ENCODE results near the gene WBP1. TPM values are rescaled to one million over a fixed set of nuclear protein-coding genes. Genes with fewer than 3 reads are reported as not detected.

The WBP1 gene
- total RNA-seq, 4 donors from 2014 or later: 10.7 to 17.5 (median 16.5) TPM

GRCh38 chr2:74430502-74430901, 27.7 kb upstream of the WBP1 start:
- TF ChIP-seq CTCF (IDR thresholded peaks at IDR 0.05 in 4 of 5, conservative IDR thresholded peaks at IDR 0.05 in 1 of 5) (no peak), POLR2A (IDR thresholded peaks at IDR 0.05) (no peak)
- DNase-seq (no peak), ATAC-seq (no peak)
- Histone ChIP-seq H3K4me1 (no peaks in the 10 kb centered on the region), H3K27me3 (no peaks in the 10 kb centered on the region), H3K9me3 (no peaks in the 10 kb centered on the region), H3K4me3 (no peak overlapping the region), H3K27ac (no peak overlapping the region), H3K36me3 (peaks cover 0 to 17% of the 10 kb centered on the region in 2 donors)
- in situ Hi-C loops (cut with MboI; ENCODE audit: low sequenced_read_pairs in 4 of 4): no loop called here
- intact Hi-C loops (cut with DNase I; ENCODE audit: low total_unique reads): no loop called here

GRCh38 chr2:74436111-74436805, 22.0 kb upstream of the WBP1 start:
- no peak for ATAC-seq
- H3K36me3 ChIP-seq: no peaks in the 10 kb centered on the region

GRCh38 chr2:74436848-74437695, 21.2 kb upstream of the WBP1 start:
- H3K27me3 ChIP-seq: peaks cover 1 to 20% (median 2%) of the 10 kb centered on the region in 3 donors
- intact Hi-C loops (cut with DNase I; ENCODE audit: low total_unique reads): no loop called here
- H3K36me3 ChIP-seq: no peaks in the 10 kb centered on the region
- H3K4me1 ChIP-seq: peaks cover 20 to 29% of the 10 kb centered on the region in 2 donors
- in situ Hi-C loops (cut with MboI; ENCODE audit: low sequenced_read_pairs in 4 of 4): no loop called here
- ATAC-seq (no peak), DNase-seq (no peak)
- H3K9me3 ChIP-seq: no peaks in the 10 kb centered on the region
- no peak overlapping the region for H3K4me3 ChIP-seq
- H3K27ac ChIP-seq: no peak overlapping the region
- no peak for TF ChIP-seq CTCF (IDR thresholded peaks at IDR 0.05 in 4 of 5, conservative IDR thresholded peaks at IDR 0.05 in 1 of 5)
- TF ChIP-seq POLR2A (IDR thresholded peaks at IDR 0.05): no peak

More at GRCh38 chr2:74436111-74436805, 22.0 kb upstream of the WBP1 start:
- H3K27ac ChIP-seq: no peak overlapping the region
- intact Hi-C loops (cut with DNase I; ENCODE audit: low total_unique reads) (no loop called here), in situ Hi-C loops (cut with MboI; ENCODE audit: low sequenced_read_pairs in 4 of 4) (no loop called here)
- peaks cover 20 to 21% of the 10 kb centered on the region in 2 donors for H3K4me1 ChIP-seq
- no peak for DNase-seq
- no peaks in the 10 kb centered on the region for H3K9me3 ChIP-seq
- no peak overlapping the region for H3K4me3 ChIP-seq
- H3K27me3 ChIP-seq: peaks cover 0 to 12% (median 0%) of the 10 kb centered on the region in 3 donors
- TF ChIP-seq CTCF (IDR thresholded peaks at IDR 0.05 in 4 of 5, conservative IDR thresholded peaks at IDR 0.05 in 1 of 5): no peak
- no peak for TF ChIP-seq POLR2A (IDR thresholded peaks at IDR 0.05)

- in situ Hi-C loops (cut with MboI; ENCODE audit: low sequenced_read_pairs in 4 of 4): no loop called here
- Histone ChIP-seq H3K36me3 (no peaks in the 10 kb centered on the region), H3K27me3 (peaks cover 6 to 31% (median 7%) of the 10 kb centered on the region in 3 donors), H3K9me3 (no peaks in the 10 kb centered on the region), H3K4me1 (peaks cover 20 to 30% of the 10 kb centered on the region in 2 donors), H3K4me3 (no peak overlapping the region), H3K27ac (no peak overlapping the region)
- intact Hi-C loops (cut with DNase I; ENCODE audit: low total_unique reads): no loop called here
- no peak for DNase-seq
- ATAC-seq: no peak
- TF ChIP-seq CTCF (IDR thresholded peaks at IDR 0.05 in 4 of 5, conservative IDR thresholded peaks at IDR 0.05 in 1 of 5) (no peak), POLR2A (IDR thresholded peaks at IDR 0.05) (no peak)
Measured at GRCh38 chr2:74438248-74438647, 20.0 kb upstream of the WBP1 start.

Data from gastrocnemius medialis (tissue), 4 donors.